Measurements from ENCODE around the gene DNASE1L1.

The DNASE1L1 gene

GRCh38 chrX:154380787-154381186, 28.3 kb downstream of the DNASE1L1 start:
- DNase-seq = no peak

GRCh38 chrX:154380153-154380552, 28.9 kb downstream of the DNASE1L1 start:
- no peak for DNase-seq

- no peak for DNase-seq
Observed at GRCh38 chrX:154379569-154379951, 29.5 kb downstream of the DNASE1L1 start.

- peak; percentile 95 for DNase-seq
Observed at GRCh38 chrX:154378799-154379568, 30.1 kb downstream of the DNASE1L1 start, which contains the start of gene EMD. Gene EMD (plus strand): TSS chrX:154379295. CDS start chrX:154379485, 190 bp downstream.

DNA sequence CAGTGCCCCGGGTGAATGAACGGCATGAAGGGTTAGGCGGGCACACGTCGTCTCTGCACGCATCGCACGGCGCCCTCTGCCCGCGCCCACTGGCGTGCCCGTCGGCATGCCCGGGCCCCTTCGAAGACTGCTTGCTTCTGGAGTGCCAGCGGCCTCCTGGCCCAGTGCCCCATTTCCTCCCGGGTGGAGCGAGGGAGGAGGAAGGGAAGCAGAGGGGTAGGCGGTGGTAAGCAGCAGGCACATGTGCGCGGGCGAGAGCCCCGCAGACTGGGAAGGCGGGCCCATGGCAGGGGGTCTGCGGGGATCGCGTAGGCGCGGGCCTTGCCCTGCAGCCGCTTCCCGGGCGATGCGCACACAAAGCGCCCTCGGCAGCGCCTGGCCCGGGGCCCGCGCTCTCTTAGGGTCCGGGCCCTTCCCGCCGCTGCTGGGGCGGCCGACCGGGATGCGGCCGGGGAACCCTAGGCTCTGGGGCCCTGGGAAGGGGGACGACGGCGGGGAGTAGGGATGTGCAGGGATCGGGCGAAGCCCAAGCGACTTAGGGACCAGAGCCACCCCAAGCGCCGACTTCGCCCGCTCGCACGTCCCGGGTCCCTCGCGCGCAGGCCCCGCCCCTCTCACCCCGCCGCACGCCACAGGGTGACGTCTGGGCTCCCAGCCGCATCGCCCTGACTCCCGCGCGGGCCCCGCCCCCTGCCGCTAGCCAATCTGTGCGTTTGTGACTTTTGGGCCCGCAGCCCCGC, 30.8 kb downstream of the DNASE1L1 start:
- DNase-seq = peak; percentile 24

DNA sequence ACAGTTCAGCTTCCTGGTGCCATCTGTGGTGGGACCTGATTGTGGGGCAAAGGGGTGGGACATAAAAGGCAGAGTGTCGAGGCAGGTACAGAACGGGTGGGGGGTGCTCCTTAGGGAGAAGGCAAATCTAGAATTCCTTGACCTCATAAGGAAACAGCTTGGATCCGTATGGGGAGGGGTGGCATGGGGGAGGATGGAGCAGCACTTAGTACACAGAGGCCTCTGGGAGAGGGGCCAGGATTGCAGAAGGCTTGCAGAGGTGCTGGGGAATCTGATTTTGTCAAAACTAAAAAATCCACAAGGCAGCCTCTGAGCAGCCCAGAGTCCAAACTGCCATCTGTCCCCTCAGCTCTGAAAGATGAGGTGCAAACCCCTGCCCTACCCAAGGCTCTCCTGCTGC, 32.3 kb downstream of the DNASE1L1 start:
- no peak for DNase-seq

GRCh38 chrX:154375156-154375504, 33.9 kb downstream of the DNASE1L1 start:
- DNase-seq = no peak

GRCh38 chrX:154374313-154375155, 34.5 kb downstream of the DNASE1L1 start, which contains the start of gene FLNA:
Gene FLNA (minus strand): TSS chrX:154374634. CDS start chrX:154371245, 3,389 bp downstream.
- DNase-seq = peak; percentile 18

GRCh38 chrX:154373340-154374306, 35.4 kb downstream of the DNASE1L1 start:
- DNase-seq = no peak

GRCh38 chrX:154372612-154373022, 36.4 kb downstream of the DNASE1L1 start:
- peak; percentile 32 for DNase-seq

DNA sequence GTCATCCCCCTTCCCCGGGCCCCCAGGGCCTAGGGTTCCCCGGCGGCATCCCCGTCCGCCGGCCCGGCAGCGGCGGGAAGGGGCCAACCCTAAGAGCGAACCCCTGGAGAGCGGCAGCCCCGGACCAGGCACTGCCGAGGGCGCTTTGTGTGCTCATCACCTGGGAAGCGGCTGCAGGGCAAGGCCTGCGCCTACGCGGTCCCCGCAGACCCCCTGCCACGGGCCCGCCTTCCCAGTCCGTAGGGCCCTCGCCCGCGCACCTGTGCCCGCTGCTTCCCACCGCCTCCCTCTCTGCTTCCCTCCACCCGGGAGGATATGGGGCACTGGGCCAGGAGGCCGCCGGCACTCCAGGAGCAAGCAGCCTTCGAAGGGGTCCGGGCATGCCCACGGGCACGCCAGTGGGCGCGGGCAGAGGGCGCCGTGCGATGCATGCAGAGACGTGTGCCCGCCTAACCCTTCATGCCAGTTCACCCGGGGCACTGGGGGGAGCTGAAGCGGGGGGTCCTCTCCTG, 37.2 kb downstream of the DNASE1L1 start:
- no peak for DNase-seq

GRCh38 chrX:154371017-154371788, 37.9 kb downstream of the DNASE1L1 start:
- peak; percentile 92 for DNase-seq

- DNase-seq = no peak
Observed at GRCh38 chrX:154370300-154371016, 38.6 kb downstream of the DNASE1L1 start.

- DNase-seq = peak; percentile 66
Observed at GRCh38 chrX:154369449-154370299, 39.4 kb downstream of the DNASE1L1 start.

DNA sequence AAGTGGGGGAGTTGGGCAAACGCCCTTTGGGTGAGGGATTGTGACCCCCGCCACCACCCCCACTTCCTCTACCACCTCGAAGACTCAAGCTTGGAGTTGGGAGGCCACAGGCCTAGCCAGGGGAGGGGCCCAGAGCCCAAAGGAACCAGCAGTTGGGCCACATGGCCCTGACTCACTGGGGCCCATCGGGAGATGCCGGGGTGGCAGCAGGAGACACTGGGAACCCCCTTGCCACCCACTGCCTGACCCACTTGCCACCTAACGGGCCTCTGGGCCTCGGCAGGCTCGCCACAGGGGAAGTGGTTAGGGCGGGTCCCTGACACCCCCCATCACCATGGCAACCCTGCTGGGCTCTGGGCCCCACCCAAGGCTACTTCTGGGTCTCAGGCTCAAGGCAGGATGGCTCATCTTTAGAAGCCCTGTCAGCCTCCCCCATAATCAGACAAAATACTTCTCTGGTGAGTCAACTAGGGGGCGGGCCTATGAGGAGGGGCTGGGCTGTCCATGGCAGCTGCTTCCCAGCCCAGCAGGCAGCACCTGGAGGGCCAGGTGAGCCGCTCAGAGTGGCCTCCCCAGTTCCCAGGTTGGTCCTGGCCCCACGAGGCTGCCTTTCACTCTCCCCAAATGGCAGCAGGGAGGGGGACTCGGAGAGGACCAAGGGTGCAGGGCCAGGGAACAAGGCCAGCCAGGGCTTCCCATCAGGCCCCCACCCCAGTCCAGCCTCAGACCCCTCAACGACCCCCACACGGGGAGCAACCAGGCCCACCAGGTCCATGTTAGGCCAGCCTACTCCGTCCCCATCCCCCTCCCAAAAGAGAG, 40.2 kb downstream of the DNASE1L1 start:
- DNase-seq = peak; percentile 92

- DNase-seq = no peak
Observed at GRCh38 chrX:154367474-154368308, 41.4 kb downstream of the DNASE1L1 start.

GRCh38 chrX:154366666-154367055, 42.4 kb downstream of the DNASE1L1 start:
- DNase-seq = no peak

Measured in stimulated activated CD4-positive, alpha-beta T cell treated with anti-CD3 and anti-CD28 coated beads, Interleukin-4, amount 100 ng/mL, for 24 hours (primary cell).